ENCODE measurements around the gene MGAT5.

MGAT5 gene

GRCh38 chr2:134220344-134220974 lies 33.4 kb upstream of the MGAT5 start:
- Histone ChIP-seq H3K9me2 (ENCODE audit: low read depth, low read length) (no peaks in the 10 kb centered on the region), H3K9ac (ENCODE audit: low read length) (no peak overlapping the region), H3K4me3 (ENCODE audit: low read depth, low read length, poor library complexity, severe bottlenecking) (peak overlapping the region; percentile 0), H2AFZ (ENCODE audit: low read length) (no peak overlapping the region), H3K79me2 (ENCODE audit: insufficient read depth, low read length) (no peaks in the 10 kb centered on the region), H3K4me2 (ENCODE audit: low read length) (peak overlapping the region; percentile 56; the same call in 1 of the 2 replicates), H3K27ac (ENCODE audit: low read depth, low read length, poor library complexity, severe bottlenecking) (peak overlapping the region; percentile 86), H3K4me1 (ENCODE audit: insufficient read depth, low read length, severe bottlenecking) (peaks cover 53% of the 10 kb centered on the region), H3K36me3 (ENCODE audit: insufficient read depth, low read length) (no peaks in the 10 kb centered on the region), H3F3A (ENCODE audit: insufficient read depth, low read length) (no peaks in the 10 kb centered on the region; the same call in 1 of the 2 replicates), H4K20me1 (ENCODE audit: insufficient read depth, low read length) (no peaks in the 10 kb centered on the region), H3K27me3 (ENCODE audit: insufficient read depth, low read length) (no peaks in the 10 kb centered on the region), H3K9me3 (ENCODE audit: low read length) (no peaks in the 10 kb centered on the region)
- TF ChIP-seq CTCF (IDR thresholded peaks at IDR 0.05; ENCODE audit: low read length) (no peak), EZH2 (IDR thresholded peaks at IDR 0.05; ENCODE audit: borderline replicate concordance, low read length) (no peak)

- Histone ChIP-seq H3K4me1 (ENCODE audit: insufficient read depth, low read length, severe bottlenecking) (peaks cover 22% of the 10 kb centered on the region), H2AFZ (ENCODE audit: low read length) (no peak overlapping the region), H3K9me2 (ENCODE audit: low read depth, low read length) (no peaks in the 10 kb centered on the region), H3K27me3 (ENCODE audit: insufficient read depth, low read length) (no peaks in the 10 kb centered on the region), H3K36me3 (ENCODE audit: insufficient read depth, low read length) (no peaks in the 10 kb centered on the region; the same call in 1 of the 2 replicates), H4K20me1 (ENCODE audit: insufficient read depth, low read length) (no peaks in the 10 kb centered on the region), H3F3A (ENCODE audit: insufficient read depth, low read length) (no peaks in the 10 kb centered on the region), H3K4me2 (ENCODE audit: low read length) (no peak overlapping the region), H3K79me2 (ENCODE audit: insufficient read depth, low read length) (no peaks in the 10 kb centered on the region), H3K9me3 (ENCODE audit: low read length) (peaks cover 17% of the 10 kb centered on the region), H3K27ac (ENCODE audit: low read depth, low read length, poor library complexity, severe bottlenecking) (no peak overlapping the region), H3K9ac (ENCODE audit: low read length) (no peak overlapping the region), H3K4me3 (ENCODE audit: low read depth, low read length, poor library complexity, severe bottlenecking) (no peak overlapping the region)
- TF ChIP-seq EZH2 (IDR thresholded peaks at IDR 0.05; ENCODE audit: borderline replicate concordance, low read length), result no peak
- TF ChIP-seq CTCF (IDR thresholded peaks at IDR 0.05; ENCODE audit: low read length), result no peak
Observed at GRCh38 chr2:134224005-134224404, 29.9 kb upstream of the MGAT5 start.

- no peak for TF ChIP-seq EZH2 (IDR thresholded peaks at IDR 0.05; ENCODE audit: borderline replicate concordance, low read length)
- Histone ChIP-seq H3K9me2 (ENCODE audit: low read depth, low read length) (no peaks in the 10 kb centered on the region), H3K4me2 (ENCODE audit: low read length) (no peak overlapping the region), H3K27ac (ENCODE audit: low read depth, low read length, poor library complexity, severe bottlenecking) (no peak overlapping the region), H4K20me1 (ENCODE audit: insufficient read depth, low read length) (no peaks in the 10 kb centered on the region), H3K4me3 (ENCODE audit: low read depth, low read length, poor library complexity, severe bottlenecking) (no peak overlapping the region), H3K36me3 (ENCODE audit: insufficient read depth, low read length) (peaks cover 5% of the 10 kb centered on the region; the same call in 1 of the 2 replicates), H3F3A (ENCODE audit: insufficient read depth, low read length) (no peaks in the 10 kb centered on the region), H3K9me3 (ENCODE audit: low read length) (peaks cover 18% of the 10 kb centered on the region), H3K9ac (ENCODE audit: low read length) (no peak overlapping the region), H3K79me2 (ENCODE audit: insufficient read depth, low read length) (0 out of 2 replicates have a peak, but pooled peaks cover 3% of the 10 kb centered on the region), H2AFZ (ENCODE audit: low read length) (no peak overlapping the region), H3K27me3 (ENCODE audit: insufficient read depth, low read length) (no peaks in the 10 kb centered on the region), H3K4me1 (ENCODE audit: insufficient read depth, low read length, severe bottlenecking) (peaks cover 10% of the 10 kb centered on the region)
Observed at GRCh38 chr2:134225173-134225572, 28.7 kb upstream of the MGAT5 start.

- TF ChIP-seq CTCF (IDR thresholded peaks at IDR 0.05; ENCODE audit: low read length), result no peak
- no peak for TF ChIP-seq EZH2 (IDR thresholded peaks at IDR 0.05; ENCODE audit: borderline replicate concordance, low read length)
- Histone ChIP-seq H3K4me1 (ENCODE audit: insufficient read depth, low read length, severe bottlenecking) (peaks cover 4% of the 10 kb centered on the region), H3K9ac (ENCODE audit: low read length) (no peak overlapping the region), H3K36me3 (ENCODE audit: insufficient read depth, low read length) (peaks cover 5% of the 10 kb centered on the region; the same call in 1 of the 2 replicates), H3K27ac (ENCODE audit: low read depth, low read length, poor library complexity, severe bottlenecking) (no peak overlapping the region), H3K4me3 (ENCODE audit: low read depth, low read length, poor library complexity, severe bottlenecking) (no peak overlapping the region), H3K4me2 (ENCODE audit: low read length) (no peak overlapping the region), H4K20me1 (ENCODE audit: insufficient read depth, low read length) (no peaks in the 10 kb centered on the region), H3K79me2 (ENCODE audit: insufficient read depth, low read length) (0 out of 2 replicates have a peak, but pooled peaks cover 3% of the 10 kb centered on the region), H3F3A (ENCODE audit: insufficient read depth, low read length) (no peaks in the 10 kb centered on the region), H3K27me3 (ENCODE audit: insufficient read depth, low read length) (no peaks in the 10 kb centered on the region), H2AFZ (ENCODE audit: low read length) (no peak overlapping the region), H3K9me2 (ENCODE audit: low read depth, low read length) (no peaks in the 10 kb centered on the region), H3K9me3 (ENCODE audit: low read length) (peaks cover 18% of the 10 kb centered on the region)
Observed at GRCh38 chr2:134225841-134226240, 28.0 kb upstream of the MGAT5 start.
